Lung (tissue), 12 donors: ENCODE results near the gene ARFIP1. TPM values are rescaled to one million over a fixed set of nuclear protein-coding genes. Genes with fewer than 3 reads are reported as not detected.

Experiments
- ATAC-seq: fragments of 200-7000 bp; cut with Tn5 transposase; one replicate; pipeline ENCODE4 v1.9.1; 2020; ENCODE audit warnings: moderate number of reproducible peaks; ENCODE audit not compliant: insufficient read depth, low FRiP score
- DNase-seq, 3 donors: peaks; one replicate each; pipeline ENCODE4 v3.0.0-alpha.2; 2013 to 2017
- H3K27ac ChIP-seq, 2 donors: one replicate each; pipeline ENCODE4 v1.5.1; 2013; ENCODE audit warnings: mild to moderate bottlenecking in 2 of 2, moderate library complexity in 2 of 2, control low read depth in 1 of 2, inconsistent platforms in 1 of 2, low read depth in 1 of 2, low read length in 1 of 2
- H3K27me3 ChIP-seq, 3 donors: one replicate each; pipeline ENCODE4 v1.5.1; 2013; ENCODE audit warnings: low read length in 2 of 3; ENCODE audit not compliant: control insufficient read depth in 3 of 3, insufficient read depth in 3 of 3
- H3K36me3 ChIP-seq, 4 donors: one replicate each; pipeline ENCODE4 v1.5.1; 2013; ENCODE audit warnings: low read length in 4 of 4, mild to moderate bottlenecking in 1 of 4, moderate library complexity in 1 of 4; ENCODE audit not compliant: control insufficient read depth in 4 of 4, insufficient read depth in 4 of 4
- H3K4me1 ChIP-seq, 5 donors: one replicate each; pipeline ENCODE4 v1.5.1; 2013; ENCODE audit warnings: low read length in 5 of 5, mild to moderate bottlenecking in 2 of 5, moderate library complexity in 1 of 5; ENCODE audit not compliant: control insufficient read depth in 5 of 5, insufficient read depth in 5 of 5
- H3K4me3 ChIP-seq: one replicate; pipeline ENCODE4 v1.5.1; 2013; ENCODE audit warnings: mild to moderate bottlenecking, control low read depth, moderate library complexity
- H3K9ac ChIP-seq, 2 donors: one replicate each; pipeline ENCODE4 v1.5.1; 2013; ENCODE audit warnings: low read length in 2 of 2, control low read depth in 1 of 2; ENCODE audit not compliant: insufficient read depth in 1 of 2
- H3K9me3 ChIP-seq, 4 donors: one replicate each; pipeline ENCODE4 v1.5.1; 2013; ENCODE audit warnings: low read length in 3 of 4, mild to moderate bottlenecking in 1 of 4, moderate library complexity in 1 of 4; ENCODE audit not compliant: control insufficient read depth in 4 of 4, insufficient read depth in 3 of 4
- WGBS, 2 donors: extraction: QIAGEN DNeasy Blood & Tissue Kit; methylation state at CpG; one replicate each; pipeline ENCODE4 v1.1.7; 2013; 5-methylcytosine and 5-hydroxymethylcytosine counted together
- polyA plus RNA-seq, 2 donors: library from polyadenylated mRNA; stranded (reverse); fragments of 200-250 nt; gene quantifications; one replicate each; pipeline ENCODE4 v1.2.1, GENCODE V29; 2013
- total RNA-seq, 2 donors: library from RNA; depleted of rRNA in 1 of 2; stranded (reverse); fragments of >200 nt in 1 of 2; gene quantifications; one replicate each; pipeline ENCODE4 v1.2.1, GENCODE V29; 2014 to 2021
- TF ChIP-seq, protein P1 (sequence below): IDR thresholded peaks from 2 replicates; pipeline ENCODE4 v1.5.1; 2012; ENCODE audit warnings: mild to moderate bottlenecking; ENCODE audit errors: control extremely low read depth, extremely low read depth
- donor health status: control.
- donor health status: control.
- donor health status: Bipolar disorder and iron deficiency.
- donor health status: healthy.
- donor health status: DM: yes; HTN: yes; CAD: no.

Gene ARFIP1
- total and polyA plus RNA-seq, 4 donors = 20.9 to 65.8 (median 25.1) TPM

DNA sequence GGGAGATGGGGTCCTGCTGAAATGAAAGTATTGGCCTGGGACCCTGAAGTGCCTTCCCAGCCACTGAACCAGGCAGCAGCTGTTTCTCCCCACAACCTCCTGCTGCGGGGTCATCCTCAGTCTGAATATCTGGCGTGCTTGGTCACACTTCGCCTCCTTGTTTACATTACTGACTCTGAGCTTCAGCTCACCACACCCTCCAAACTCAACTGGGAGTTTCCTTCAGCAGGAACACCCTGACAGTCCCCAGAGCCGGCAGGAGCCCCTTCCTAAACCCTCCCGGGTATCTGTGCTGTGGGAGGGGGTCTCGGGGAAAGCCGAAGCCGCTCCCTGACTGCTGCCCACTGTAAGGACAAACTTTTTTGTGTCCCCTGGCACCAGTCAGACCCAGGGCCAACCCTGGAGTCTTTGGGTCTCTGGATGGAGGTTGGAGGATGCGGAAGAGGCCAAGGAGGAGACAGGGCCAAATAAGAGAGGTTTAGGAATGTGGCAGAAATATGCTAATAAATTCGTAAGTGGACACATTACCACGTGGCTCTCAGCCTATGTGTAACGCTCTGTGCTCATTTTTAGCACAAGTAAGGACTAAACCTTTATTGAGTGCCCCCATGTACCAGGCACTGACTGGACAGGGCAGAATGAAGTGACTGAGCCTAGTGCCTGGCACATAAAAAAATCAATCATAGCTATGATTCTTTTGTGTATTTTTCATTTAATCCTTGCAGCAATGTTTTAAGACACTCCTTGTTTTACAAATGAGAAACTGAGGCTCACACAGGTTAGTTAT, 177.1 kb downstream of the ARFIP1 start:
- Histone ChIP-seq H3K9ac (no peak overlapping the region), H3K27ac (peak overlapping the region in 1 of 2 donors; percentile 76), H3K36me3 (peaks cover 0 to 6% (median 0%) of the 10 kb centered on the region in 4 donors), H3K4me1 (peaks cover 8 to 56% (median 29%) of the 10 kb centered on the region in 5 donors), H3K9me3 (no peaks in the 10 kb centered on the region), H3K27me3 (no peaks in the 10 kb centered on the region), H3K4me3 (no peak overlapping the region)
- ATAC-seq (no peak), DNase-seq (peak; percentile 81 to 86 (median 84))
- 49 to 74% methylated on average over 12 of the region's 12 CpGs for WGBS, 2 donors
- TF ChIP-seq, protein P1, sequence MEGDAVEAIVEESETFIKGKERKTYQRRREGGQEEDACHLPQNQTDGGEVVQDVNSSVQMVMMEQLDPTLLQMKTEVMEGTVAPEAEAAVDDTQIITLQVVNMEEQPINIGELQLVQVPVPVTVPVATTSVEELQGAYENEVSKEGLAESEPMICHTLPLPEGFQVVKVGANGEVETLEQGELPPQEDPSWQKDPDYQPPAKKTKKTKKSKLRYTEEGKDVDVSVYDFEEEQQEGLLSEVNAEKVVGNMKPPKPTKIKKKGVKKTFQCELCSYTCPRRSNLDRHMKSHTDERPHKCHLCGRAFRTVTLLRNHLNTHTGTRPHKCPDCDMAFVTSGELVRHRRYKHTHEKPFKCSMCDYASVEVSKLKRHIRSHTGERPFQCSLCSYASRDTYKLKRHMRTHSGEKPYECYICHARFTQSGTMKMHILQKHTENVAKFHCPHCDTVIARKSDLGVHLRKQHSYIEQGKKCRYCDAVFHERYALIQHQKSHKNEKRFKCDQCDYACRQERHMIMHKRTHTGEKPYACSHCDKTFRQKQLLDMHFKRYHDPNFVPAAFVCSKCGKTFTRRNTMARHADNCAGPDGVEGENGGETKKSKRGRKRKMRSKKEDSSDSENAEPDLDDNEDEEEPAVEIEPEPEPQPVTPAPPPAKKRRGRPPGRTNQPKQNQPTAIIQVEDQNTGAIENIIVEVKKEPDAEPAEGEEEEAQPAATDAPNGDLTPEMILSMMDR = no peak

DNA sequence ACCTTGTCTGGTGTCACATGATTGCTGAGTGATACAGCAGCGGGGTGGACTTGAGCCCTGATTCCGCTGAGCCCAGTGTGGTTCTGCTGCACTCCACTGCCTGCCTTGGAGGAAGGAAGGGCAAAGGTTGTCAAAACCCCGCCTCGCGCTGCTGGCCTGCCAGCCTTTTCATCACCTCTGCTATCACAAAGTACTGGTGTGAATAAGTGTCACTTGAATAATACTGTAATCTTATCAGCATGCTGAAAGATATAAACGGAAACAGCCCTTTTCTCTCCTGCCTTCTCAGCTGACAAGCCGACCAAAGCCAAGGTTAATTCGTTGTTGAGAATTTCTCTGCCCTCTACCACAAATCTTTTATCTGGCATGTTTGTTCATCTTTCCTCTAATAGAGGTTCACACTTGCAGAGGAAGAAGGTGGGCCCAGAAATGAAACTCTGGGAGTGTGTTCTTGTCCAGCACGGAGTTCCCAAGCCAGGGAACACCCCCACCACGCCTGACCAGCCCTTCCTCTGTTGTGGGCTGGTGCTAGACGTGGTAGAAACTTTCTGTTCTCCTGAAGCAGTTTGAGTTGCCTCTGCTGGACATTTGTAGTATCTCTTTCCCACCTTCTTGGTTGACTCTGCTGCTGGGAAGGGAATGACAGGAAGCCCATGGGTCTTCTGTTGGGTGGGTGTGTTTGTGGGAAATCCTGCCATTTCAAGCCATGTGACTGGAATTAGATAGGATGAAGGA, 177.8 kb downstream of the ARFIP1 start:
- DNase-seq (peak; percentile 44 to 63 (median 51)), ATAC-seq (peak; percentile 69)
- Histone ChIP-seq H3K36me3 (peaks cover 0 to 6% (median 0%) of the 10 kb centered on the region in 4 donors), H3K27me3 (no peaks in the 10 kb centered on the region), H3K27ac (peak overlapping the region in 1 of 2 donors; percentile 76), H3K9me3 (no peaks in the 10 kb centered on the region), H3K9ac (peak overlapping the region in 1 of 2 donors; percentile 35), H3K4me1 (peaks cover 8 to 60% (median 34%) of the 10 kb centered on the region in 5 donors), H3K4me3 (no peak overlapping the region)
- TF ChIP-seq, protein P1 = no peak
- 27 to 57% methylated on average over 11 of the region's 11 CpGs for WGBS, 2 donors

- H3K36me3 ChIP-seq = peaks cover 0 to 2% (median 1%) of the 10 kb centered on the region in 4 donors
- 53 to 57% methylated on average over 2 of the region's 2 CpGs for WGBS, 2 donors
- H3K4me3 ChIP-seq = no peak overlapping the region
- peak in 1 of 3 donors; percentile 21 for DNase-seq
- H3K27me3 ChIP-seq = no peaks in the 10 kb centered on the region
- TF ChIP-seq, protein P1 = no peak
- H3K27ac ChIP-seq = no peak overlapping the region
- H3K9me3 ChIP-seq = no peaks in the 10 kb centered on the region
- ATAC-seq = no peak
- no peak overlapping the region for H3K9ac ChIP-seq
- peaks cover 8 to 69% (median 43%) of the 10 kb centered on the region in 5 donors for H3K4me1 ChIP-seq
Measured at GRCh38 chr4:152959080-152959479, 179.3 kb downstream of the ARFIP1 start.
